H1 (cell line): ENCODE measurements around the gene ENTREP1.

Experiments
- CHD1 ChIP-seq: IDR thresholded peaks from 2 replicates; pipeline ENCODE4 v1.6.1; 2012; ENCODE audit warnings: low read depth, low read length, improper control_type of control experiment
- EP300 ChIP-seq, 2 experiments: IDR thresholded peaks; 1 replicate in 1 of 2; 2 replicates in 1 of 2; pipeline ENCODE4 v1.6.1; 2011 to 2012; ENCODE audit warnings: low read depth in 2 of 2, low read length in 2 of 2, mild to moderate bottlenecking in 2 of 2, borderline replicate concordance in 1 of 2, inconsistent platforms in 1 of 2, moderate library complexity in 1 of 2
- EZH2 ChIP-seq: fragments of 200-600 bp; sonication (generic); IDR thresholded peaks from 2 replicates; pipeline ENCODE4 v1.7.1; 2012; ENCODE audit warnings: low read depth, mild to moderate bottlenecking, moderate library complexity, low read length, inconsistent platforms; ENCODE audit not compliant: severe bottlenecking
- JUN ChIP-seq: IDR thresholded peaks from 2 replicates; pipeline ENCODE4 v1.6.1; 2011; ENCODE audit warnings: low read depth, mild to moderate bottlenecking, improper control_type of control experiment, low read length
- JUND ChIP-seq: IDR thresholded peaks from 2 replicates; pipeline ENCODE4 v1.6.1; 2011; ENCODE audit warnings: mild to moderate bottlenecking, improper control_type of control experiment, low read length
- KDM1A ChIP-seq: fragments of 200-600, 300-600 bp; sonication (generic); IDR thresholded peaks from 2 replicates; pipeline ENCODE4 v1.7.1; 2016; ENCODE audit warnings: mild to moderate bottlenecking, low read length, borderline replicate concordance
- NANOG ChIP-seq: IDR thresholded peaks from 2 replicates; pipeline ENCODE4 v1.6.1; 2011; ENCODE audit warnings: low read length, low read depth, mild to moderate bottlenecking, inconsistent platforms; ENCODE audit not compliant: insufficient read depth, poor library complexity, severe bottlenecking
- RAD21 ChIP-seq, 2 experiments: IDR thresholded peaks in 1 of 2; conservative IDR thresholded peaks in 1 of 2; 2 replicates each; pipeline ENCODE4 v1.6.1; 2011; ENCODE audit warnings: low read depth in 2 of 2, low read length in 2 of 2, improper control_type of control experiment in 1 of 2, inconsistent platforms in 1 of 2, mild to moderate bottlenecking in 1 of 2, moderate library complexity in 1 of 2
- SIX5 ChIP-seq: IDR thresholded peaks from 2 replicates; pipeline ENCODE4 v1.6.1; 2011; ENCODE audit warnings: mild to moderate bottlenecking, low read depth, low read length
- SP2 ChIP-seq: IDR thresholded peaks from 2 replicates; pipeline ENCODE4 v1.6.1; 2012; ENCODE audit warnings: mild to moderate bottlenecking, low read length, inconsistent platforms
- TAF1 ChIP-seq: IDR thresholded peaks from 2 replicates; pipeline ENCODE4 v1.6.1; 2011; ENCODE audit warnings: mild to moderate bottlenecking, low read depth, low read length
- TEAD4 ChIP-seq: IDR thresholded peaks from 2 replicates; pipeline ENCODE4 v1.6.1; 2012; ENCODE audit warnings: low read depth, low read length, inconsistent platforms, mixed read lengths
- USF2 ChIP-seq: IDR thresholded peaks from 2 replicates; pipeline ENCODE4 v1.6.1; 2011; ENCODE audit warnings: low read length, improper control_type of control experiment
- TF ChIP-seq, protein P1 (sequence below), 3 experiments: IDR thresholded peaks; 1 replicate in 2 of 3; 2 replicates in 1 of 3; pipeline versions ENCODE4 v1.5.1 to v1.6.1; 2011; ENCODE audit warnings: low read length in 3 of 3, mild to moderate bottlenecking in 3 of 3, inconsistent platforms in 2 of 3, low read depth in 1 of 3, moderate library complexity in 1 of 3; ENCODE audit not compliant: insufficient read depth in 1 of 3; ENCODE audit errors: control extremely low read depth in 1 of 3

DNA sequence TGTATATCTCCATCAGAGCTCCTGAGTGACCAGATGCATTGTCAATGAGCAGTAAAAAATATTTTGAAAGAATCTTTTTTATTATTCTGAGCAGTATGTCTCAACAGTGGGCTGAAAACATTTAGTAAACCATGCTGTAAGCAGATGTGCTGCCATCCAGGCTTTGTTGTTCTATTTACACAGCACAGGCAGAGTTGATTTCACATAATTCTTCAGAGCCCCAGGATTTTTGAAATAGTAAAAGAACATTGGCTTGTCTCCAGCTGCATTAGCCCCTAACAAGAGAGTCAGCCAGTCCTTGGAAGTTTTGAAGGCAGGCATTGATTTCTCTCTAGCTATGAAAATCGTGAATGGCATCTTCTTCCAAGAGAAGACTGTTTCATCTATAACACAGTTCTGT lies 25.2 kb upstream of the ENTREP1 start:
- TF ChIP-seq RAD21 (IDR thresholded peaks at IDR 0.05 in 1 of 2, conservative IDR thresholded peaks at IDR 0.05 in 1 of 2; ENCODE audit: low read depth in 2 of 2, low read length in 2 of 2): no peak
- TF ChIP-seq EZH2: no peak
- TF ChIP-seq, protein P1, sequence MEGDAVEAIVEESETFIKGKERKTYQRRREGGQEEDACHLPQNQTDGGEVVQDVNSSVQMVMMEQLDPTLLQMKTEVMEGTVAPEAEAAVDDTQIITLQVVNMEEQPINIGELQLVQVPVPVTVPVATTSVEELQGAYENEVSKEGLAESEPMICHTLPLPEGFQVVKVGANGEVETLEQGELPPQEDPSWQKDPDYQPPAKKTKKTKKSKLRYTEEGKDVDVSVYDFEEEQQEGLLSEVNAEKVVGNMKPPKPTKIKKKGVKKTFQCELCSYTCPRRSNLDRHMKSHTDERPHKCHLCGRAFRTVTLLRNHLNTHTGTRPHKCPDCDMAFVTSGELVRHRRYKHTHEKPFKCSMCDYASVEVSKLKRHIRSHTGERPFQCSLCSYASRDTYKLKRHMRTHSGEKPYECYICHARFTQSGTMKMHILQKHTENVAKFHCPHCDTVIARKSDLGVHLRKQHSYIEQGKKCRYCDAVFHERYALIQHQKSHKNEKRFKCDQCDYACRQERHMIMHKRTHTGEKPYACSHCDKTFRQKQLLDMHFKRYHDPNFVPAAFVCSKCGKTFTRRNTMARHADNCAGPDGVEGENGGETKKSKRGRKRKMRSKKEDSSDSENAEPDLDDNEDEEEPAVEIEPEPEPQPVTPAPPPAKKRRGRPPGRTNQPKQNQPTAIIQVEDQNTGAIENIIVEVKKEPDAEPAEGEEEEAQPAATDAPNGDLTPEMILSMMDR (IDR thresholded peaks at IDR 0.05; ENCODE audit: control extremely low read depth in 1 of 3, insufficient read depth in 1 of 3, low read depth in 1 of 3, low read length in 3 of 3): no peak
- TF ChIP-seq SP2: no peak
- no peak for TF ChIP-seq JUND
- no peak for TF ChIP-seq NANOG
- no peak for TF ChIP-seq JUN
- TF ChIP-seq TEAD4: no peak
- TF ChIP-seq SIX5: no peak
- no peak for TF ChIP-seq CHD1
- no peak for TF ChIP-seq EP300 (IDR thresholded peaks at IDR 0.05; ENCODE audit: borderline replicate concordance in 1 of 2, low read depth in 2 of 2, low read length in 2 of 2)
- no peak for TF ChIP-seq TAF1
- TF ChIP-seq USF2: no peak
- TF ChIP-seq KDM1A: no peak
